Activated B cell treated with CpG ODN at 0.5 μM for 24 hours (primary cell): ENCODE data around the gene ZNF181. TPM values are rescaled to one million over a fixed set of nuclear protein-coding genes. Genes with fewer than 3 reads are reported as not detected.
A peak's percentile ranks its signal among the peaks of the same experiment; 100 is the strongest.

ENCODE experiments used
- ATAC-seq: fragments of 200-7000 bp; cut with Tn5 transposase; one replicate; pipeline ENCODE4 v1.10.0; 2021; ENCODE audit warnings: low read depth, mild to moderate bottlenecking, moderate library complexity
- CTCF ChIA-PET: fragments of 350-600 bp; sonication (Branson Sonifier 250); formaldehyde crosslinking; loops from one replicate; lab custom pipeline; 2021; ENCODE audit warnings: antibody characterized with exemption; lab: Charles Lee
- POLR2A ChIA-PET: fragments of 350-600 bp; sonication (Branson Sonifier 250); formaldehyde crosslinking; loops from one replicate; lab custom pipeline; 2021; ENCODE audit warnings: antibody characterized with exemption; lab: Charles Lee
- DNase-seq: peaks from one replicate; pipeline ENCODE4 v3.0.0; 2022
- H3K27ac Mint-ChIP-seq: one replicate; pipeline ENCODE4 v1.8.0; 2020; ENCODE audit warnings: mixed read lengths
- H3K27me3 Mint-ChIP-seq: one replicate; pipeline ENCODE4 v1.8.0; 2021; ENCODE audit warnings: mixed read lengths
- H3K36me3 Mint-ChIP-seq: one replicate; pipeline ENCODE4 v1.8.0; 2021; ENCODE audit warnings: low read depth, mixed read lengths
- H3K4me1 Mint-ChIP-seq: one replicate; pipeline ENCODE4 v1.8.0; 2021; ENCODE audit warnings: mixed read lengths
- H3K4me3 Mint-ChIP-seq: one replicate; pipeline ENCODE4 v1.8.0; 2020; ENCODE audit warnings: mild to moderate bottlenecking, mixed read lengths
- H3K9me3 Mint-ChIP-seq: one replicate; pipeline ENCODE4 v1.8.0; 2020; ENCODE audit warnings: mixed read lengths
- CTCF ChIP-seq: fragments of 200-600 bp; IDR thresholded peaks from one replicate; pipeline ENCODE4 v1.8.0; 2022; ENCODE audit warnings: antibody characterized with exemption, mild to moderate bottlenecking
- intact Hi-C: fragments of 100-400 bp; cut with micrococcal nuclease; formaldehyde crosslinking; loops from one replicate; pipeline ENCODE4 v1.15.1; 2024
- total RNA-seq: library from RNA; stranded (reverse); gene quantifications from 2 replicates; pipeline ENCODE4 v1.2.3, GENCODE V29; 2022

The ZNF181 gene
- total RNA-seq, 1 donor from 2014 or later, result 8.2 TPM

DNA sequence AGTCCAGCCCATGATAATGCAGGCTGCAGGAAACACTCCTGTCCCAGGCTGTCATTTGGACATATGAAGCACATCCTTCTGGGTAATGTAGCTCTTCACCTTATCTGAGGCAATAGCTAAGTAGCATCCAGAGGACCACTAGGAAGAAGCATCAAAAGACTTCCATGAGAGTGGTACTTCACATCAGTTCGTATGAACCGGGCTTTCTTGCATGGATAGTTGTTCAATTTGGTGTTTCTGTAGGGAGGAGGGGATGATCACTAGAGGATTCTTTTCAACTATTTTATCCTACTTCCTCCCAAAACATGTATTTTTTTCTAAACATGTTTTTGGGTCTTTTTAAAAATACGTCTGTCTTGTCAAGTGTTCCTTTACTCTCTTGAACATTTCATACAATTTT, 43.7 kb upstream of the ZNF181 start:
- ATAC-seq (no peak), DNase-seq (no peak)
- Mint-ChIP-seq H3K4me3 (no peak overlapping the region), H3K4me1 (no peaks in the 10 kb centered on the region), H3K27ac (no peak overlapping the region), H3K27me3 (peaks cover 24% of the 10 kb centered on the region), H3K36me3 (peaks cover 8% of the 10 kb centered on the region), H3K9me3 (peaks cover 25% of the 10 kb centered on the region)
- intact Hi-C loops, result no loop called here
- POLR2A ChIA-PET, result no interaction called here
- TF ChIP-seq CTCF, result no peak
- CTCF ChIA-PET, result no interaction called here

DNA sequence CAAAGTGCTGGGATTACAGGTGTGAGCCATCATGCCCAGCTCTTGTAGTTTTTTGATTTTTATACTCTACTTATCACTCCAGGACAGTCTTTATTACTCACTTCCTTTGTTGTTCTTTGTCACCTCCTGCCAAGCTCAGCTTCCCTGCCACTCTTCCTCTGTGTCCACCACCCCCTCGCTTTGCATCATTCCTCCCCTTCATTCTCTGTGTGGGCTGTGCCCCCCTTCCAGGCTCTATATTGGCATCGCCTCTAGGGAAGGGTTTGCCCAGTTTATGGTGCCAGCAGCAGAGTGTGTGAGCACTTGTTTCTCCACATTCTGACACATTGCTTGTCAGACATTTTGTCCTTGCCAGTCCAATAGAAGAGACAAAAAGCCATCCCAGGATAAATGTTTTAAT, 41.5 kb upstream of the ZNF181 start:
- ChIA-PET CTCF (interaction anchor here (0.6 kb wide), 1 partner anchor 244 kb away, joined by 4 read pairs; no protein-coding TSS in a partner anchor), POLR2A (no interaction called here)
- no peak for DNase-seq
- no peak for TF ChIP-seq CTCF
- Mint-ChIP-seq H3K36me3 (no peaks in the 10 kb centered on the region), H3K4me3 (no peak overlapping the region), H3K9me3 (peaks cover 11% of the 10 kb centered on the region), H3K27ac (no peak overlapping the region), H3K27me3 (peaks cover 24% of the 10 kb centered on the region), H3K4me1 (no peaks in the 10 kb centered on the region)
- ATAC-seq, result no peak
- intact Hi-C loops, result no loop called here

- H3K4me3 Mint-ChIP-seq, result no peak overlapping the region
- H3K27ac Mint-ChIP-seq, result no peak overlapping the region
- no peak for ATAC-seq
- ChIA-PET CTCF (no interaction called here), POLR2A (no interaction called here)
- peaks cover 24% of the 10 kb centered on the region for H3K27me3 Mint-ChIP-seq
- H3K9me3 Mint-ChIP-seq, result peaks cover 5% of the 10 kb centered on the region
- intact Hi-C loops, result no loop called here
- no peak for DNase-seq
- H3K36me3 Mint-ChIP-seq, result no peaks in the 10 kb centered on the region
- no peaks in the 10 kb centered on the region for H3K4me1 Mint-ChIP-seq
- no peak for TF ChIP-seq CTCF
Observed at GRCh38 chr19:34707661-34708060, 26.4 kb upstream of the ZNF181 start.

DNA sequence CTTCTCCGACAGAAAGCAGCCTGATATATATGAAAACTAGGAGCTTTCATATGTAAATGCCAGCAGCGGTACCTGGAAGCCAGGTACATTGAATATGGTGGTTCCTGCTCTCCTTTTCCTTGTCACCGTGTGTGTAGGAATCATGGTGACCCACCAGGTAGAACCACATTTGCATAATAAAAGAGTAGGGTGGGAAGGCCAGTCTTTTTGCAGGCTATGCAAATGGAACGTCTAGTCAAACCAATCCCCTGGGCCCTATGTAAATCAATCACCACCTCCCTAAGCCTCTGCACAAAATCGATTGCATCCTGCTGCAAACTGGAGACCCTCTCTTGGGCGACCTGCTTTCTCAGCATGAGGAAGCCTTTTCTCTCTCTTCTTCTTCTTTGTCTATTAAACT, 22.2 kb upstream of the ZNF181 start:
- ChIA-PET CTCF (interaction anchor here (0.7 to 5.7 kb wide), 3 partner anchors 64 to 934 kb away, joined by 3 to 70 read pairs (median 4); no protein-coding TSS in a partner anchor), POLR2A (no interaction called here)
- intact Hi-C loops, result loop anchor here (1.0 to 5.0 kb wide), 5 partner anchors 35 to 1295 kb away; partner anchors contain the start of genes SCGB2B2 and ZNF302
- Mint-ChIP-seq H3K36me3 (no peaks in the 10 kb centered on the region), H3K4me1 (no peaks in the 10 kb centered on the region), H3K4me3 (no peak overlapping the region), H3K27me3 (peaks cover 15% of the 10 kb centered on the region), H3K9me3 (peaks cover 9% of the 10 kb centered on the region), H3K27ac (no peak overlapping the region)
- DNase-seq, result no peak
- ATAC-seq, result no peak
- no peak for TF ChIP-seq CTCF

DNA sequence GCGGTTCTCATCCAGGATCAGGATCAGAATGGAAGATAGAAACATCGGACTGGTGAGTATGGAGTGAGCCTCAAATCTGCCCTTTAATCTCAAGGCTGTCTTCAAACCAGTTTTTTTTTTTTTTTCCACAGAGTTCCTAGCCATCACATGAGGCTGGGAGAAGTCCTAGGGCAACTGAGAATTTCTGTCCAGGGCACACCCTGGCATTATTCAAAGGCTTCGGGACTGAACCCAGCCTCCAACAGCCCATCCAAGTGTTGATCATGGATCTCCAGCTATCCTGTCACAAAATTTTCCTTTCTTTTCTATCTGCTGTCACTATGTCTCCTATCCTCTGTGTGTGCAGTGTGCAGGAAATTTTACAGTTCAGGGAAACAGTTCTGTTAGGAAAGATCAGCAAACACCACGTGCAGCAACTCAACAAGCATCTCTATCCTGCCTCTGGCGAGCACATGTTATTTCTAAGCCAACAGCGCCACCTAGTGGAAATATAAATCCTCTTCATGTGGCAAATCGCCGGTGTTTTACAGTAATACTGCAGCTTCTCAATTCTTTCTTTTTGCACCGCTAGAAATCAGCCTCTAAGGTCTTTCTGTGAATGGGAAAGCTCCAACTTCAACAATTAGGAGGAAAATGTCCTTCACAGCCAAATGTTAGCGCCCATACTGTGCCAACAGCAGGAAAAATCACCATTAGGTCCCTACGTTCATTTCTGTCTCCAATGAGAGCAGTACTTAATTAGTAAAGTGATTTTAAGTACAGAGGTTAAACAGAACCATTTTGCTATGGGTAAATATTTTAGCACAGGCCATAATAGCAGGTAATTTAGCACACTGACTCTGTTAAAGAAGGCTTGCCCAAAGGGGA, 21.4 kb upstream of the ZNF181 start:
- POLR2A ChIA-PET, result interaction anchor here (0.6 to 0.8 kb wide), 2 partner anchors 20 to 35 kb away, joined by 3 read pairs; partner anchors contain the start of gene ZNF302
- H3K27ac Mint-ChIP-seq, result no peak overlapping the region
- intact Hi-C loops, result loop anchor here (1.0 to 5.0 kb wide), 5 partner anchors 35 to 1296 kb away; partner anchors contain the start of genes SCGB2B2 and ZNF302
- CTCF ChIA-PET, result interaction anchor here (1.3 to 5.7 kb wide), 2 partner anchors 65 to 74 kb away, joined by 3 to 70 read pairs; no protein-coding TSS in a partner anchor
- H3K9me3 Mint-ChIP-seq, result peaks cover 9% of the 10 kb centered on the region
- H3K4me3 Mint-ChIP-seq, result no peak overlapping the region
- DNase-seq (no peak), ATAC-seq (peak; percentile 49)
- H3K36me3 Mint-ChIP-seq, result no peaks in the 10 kb centered on the region
- H3K4me1 Mint-ChIP-seq, result no peaks in the 10 kb centered on the region
- H3K27me3 Mint-ChIP-seq, result peaks cover 18% of the 10 kb centered on the region
- TF ChIP-seq CTCF, result peak; percentile 61
